ENCODE measurements around the gene CC2D1A. TPM values are rescaled to one million over a fixed set of nuclear protein-coding genes. Genes with fewer than 3 reads are reported as not detected.

The CC2D1A gene
- total RNA-seq, 4 donors from 2014 or later = 22.3 to 44.9 (median 33.7) TPM

DNA sequence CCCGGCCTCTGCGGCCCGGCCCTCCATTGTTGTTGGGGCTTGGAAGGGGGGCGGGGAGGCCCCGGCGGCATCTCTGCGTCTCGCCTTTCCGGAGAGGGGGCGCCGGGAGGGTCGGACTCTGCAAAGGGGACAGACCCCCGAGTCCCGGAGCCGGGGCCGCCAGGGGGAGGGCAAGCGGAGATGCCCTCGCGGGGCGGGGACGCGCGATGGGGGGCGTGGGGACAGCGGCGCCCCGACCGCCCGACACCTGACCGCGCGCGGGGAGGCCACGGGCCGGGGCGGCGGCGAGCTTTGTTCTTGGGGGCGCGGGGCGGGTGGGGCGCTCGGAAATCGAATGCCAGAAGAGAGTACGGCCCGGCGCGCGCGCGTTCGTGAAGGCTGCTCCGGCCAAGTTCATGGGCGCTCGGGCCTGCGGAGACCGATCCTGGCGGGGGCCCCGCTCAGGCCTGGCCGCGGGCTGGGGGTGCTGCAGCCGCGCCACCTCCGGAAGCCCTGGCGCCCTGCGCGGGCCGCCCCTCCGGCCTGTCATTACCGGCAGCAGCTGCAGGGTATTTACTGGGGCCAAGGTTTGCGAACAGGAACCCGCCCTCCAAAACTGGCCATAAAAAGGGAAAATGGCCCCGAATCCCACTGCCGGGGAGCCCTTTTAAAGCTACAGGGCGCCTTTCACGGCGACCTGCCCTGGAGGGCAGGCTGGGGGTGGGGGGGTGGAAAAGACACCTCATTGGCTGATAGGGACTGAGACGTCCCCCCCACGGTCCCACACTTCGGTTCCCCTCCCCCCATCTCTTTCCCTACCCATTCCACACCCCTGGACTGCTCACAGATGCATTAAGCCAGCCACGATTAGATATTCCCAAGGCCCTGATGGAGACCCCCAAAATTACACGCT lies 40.2 kb upstream of the CC2D1A start:
- H3K4me1 ChIP-seq = peaks cover 7 to 18% of the 10 kb centered on the region in 2 donors
- no peaks in the 10 kb centered on the region for H3K9me3 ChIP-seq
- H3K4me3 ChIP-seq = peak overlapping the region; percentile 47 to 63 (median 51)
- in situ Hi-C loops (cut with MboI; ENCODE audit: low sequenced_read_pairs in 4 of 4) = loop anchor here (10.0 to 25.0 kb wide), 4 partner anchors 91 to 579 kb away; partner anchors contain the start of gene C19orf53 (in 1 of the 4)
- no peak for TF ChIP-seq POLR2A (IDR thresholded peaks at IDR 0.05)
- TF ChIP-seq, protein P1, sequence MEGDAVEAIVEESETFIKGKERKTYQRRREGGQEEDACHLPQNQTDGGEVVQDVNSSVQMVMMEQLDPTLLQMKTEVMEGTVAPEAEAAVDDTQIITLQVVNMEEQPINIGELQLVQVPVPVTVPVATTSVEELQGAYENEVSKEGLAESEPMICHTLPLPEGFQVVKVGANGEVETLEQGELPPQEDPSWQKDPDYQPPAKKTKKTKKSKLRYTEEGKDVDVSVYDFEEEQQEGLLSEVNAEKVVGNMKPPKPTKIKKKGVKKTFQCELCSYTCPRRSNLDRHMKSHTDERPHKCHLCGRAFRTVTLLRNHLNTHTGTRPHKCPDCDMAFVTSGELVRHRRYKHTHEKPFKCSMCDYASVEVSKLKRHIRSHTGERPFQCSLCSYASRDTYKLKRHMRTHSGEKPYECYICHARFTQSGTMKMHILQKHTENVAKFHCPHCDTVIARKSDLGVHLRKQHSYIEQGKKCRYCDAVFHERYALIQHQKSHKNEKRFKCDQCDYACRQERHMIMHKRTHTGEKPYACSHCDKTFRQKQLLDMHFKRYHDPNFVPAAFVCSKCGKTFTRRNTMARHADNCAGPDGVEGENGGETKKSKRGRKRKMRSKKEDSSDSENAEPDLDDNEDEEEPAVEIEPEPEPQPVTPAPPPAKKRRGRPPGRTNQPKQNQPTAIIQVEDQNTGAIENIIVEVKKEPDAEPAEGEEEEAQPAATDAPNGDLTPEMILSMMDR (IDR thresholded peaks at IDR 0.05 in 4 of 5, conservative IDR thresholded peaks at IDR 0.05 in 1 of 5) = no peak
- intact Hi-C loops (cut with DNase I; ENCODE audit: low total_unique reads) = no loop called here
- no peak overlapping the region for H3K27ac ChIP-seq
- DNase-seq = no peak
- peaks cover 5 to 9% (median 9%) of the 10 kb centered on the region in 3 donors for H3K27me3 ChIP-seq
- no peaks in the 10 kb centered on the region for H3K36me3 ChIP-seq
- ATAC-seq = no peak

DNA sequence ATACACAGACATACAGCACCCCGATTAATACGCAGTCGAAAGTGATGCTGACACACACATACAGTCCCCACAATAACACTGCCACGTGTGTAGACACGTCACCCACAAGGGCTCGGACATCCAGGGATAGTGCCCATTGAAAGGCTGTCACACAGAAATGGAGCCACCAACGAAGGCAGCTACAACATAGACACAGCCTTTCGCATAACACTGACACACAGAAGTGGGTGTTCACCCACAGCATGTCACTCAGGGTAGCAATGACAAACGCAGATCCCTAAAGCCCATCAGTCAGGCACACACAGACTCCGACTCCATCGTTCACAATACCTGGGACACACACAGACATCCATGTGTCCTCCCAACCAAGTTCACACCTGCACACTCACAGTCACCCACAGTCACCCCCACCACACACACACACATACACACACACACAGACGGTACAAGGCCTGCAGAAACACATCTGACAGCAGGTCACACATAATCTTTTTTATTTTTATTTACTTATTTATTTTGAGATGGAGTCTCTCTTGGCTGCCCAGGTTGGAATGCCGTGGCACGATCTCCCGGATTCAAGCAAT lies 39.4 kb upstream of the CC2D1A start:
- intact Hi-C loops (cut with DNase I; ENCODE audit: low total_unique reads) = no loop called here
- TF ChIP-seq POLR2A (IDR thresholded peaks at IDR 0.05) = no peak
- TF ChIP-seq, protein P1 (IDR thresholded peaks at IDR 0.05 in 4 of 5, conservative IDR thresholded peaks at IDR 0.05 in 1 of 5) = no peak
- Histone ChIP-seq H3K27ac (no peak overlapping the region), H3K4me3 (peak overlapping the region in 2 of 4 donors; percentile 47 to 63), H3K27me3 (peaks cover 5 to 9% (median 9%) of the 10 kb centered on the region in 3 donors), H3K4me1 (peaks cover 7 to 11% of the 10 kb centered on the region in 2 donors), H3K9me3 (no peaks in the 10 kb centered on the region), H3K36me3 (no peaks in the 10 kb centered on the region)
- in situ Hi-C loops (cut with MboI; ENCODE audit: low sequenced_read_pairs in 4 of 4) = loop anchor here (10.0 to 25.0 kb wide), 4 partner anchors 92 to 579 kb away; partner anchors contain the start of gene C19orf53 (in 1 of the 4)
- ATAC-seq (no peak), DNase-seq (no peak)

- no peaks in the 10 kb centered on the region for H3K36me3 ChIP-seq
- H3K4me3 ChIP-seq = no peak overlapping the region
- no peaks in the 10 kb centered on the region for H3K9me3 ChIP-seq
- H3K4me1 ChIP-seq = peaks cover 6 to 7% of the 10 kb centered on the region in 2 donors
- in situ Hi-C loops (cut with MboI; ENCODE audit: low sequenced_read_pairs in 4 of 4) (loop anchor here (10.0 to 25.0 kb wide), 4 partner anchors 94 to 581 kb away; partner anchors contain the start of gene C19orf53 (in 1 of the 4)), intact Hi-C loops (cut with DNase I; ENCODE audit: low total_unique reads) (no loop called here)
- peaks cover 9 to 16% (median 16%) of the 10 kb centered on the region in 3 donors for H3K27me3 ChIP-seq
- DNase-seq (no peak), ATAC-seq (no peak)
- no peak overlapping the region for H3K27ac ChIP-seq
- TF ChIP-seq, protein P1 (IDR thresholded peaks at IDR 0.05 in 4 of 5, conservative IDR thresholded peaks at IDR 0.05 in 1 of 5) = no peak
- no peak for TF ChIP-seq POLR2A (IDR thresholded peaks at IDR 0.05)
Observed at GRCh38 chr19:13868663-13869062, 37.3 kb upstream of the CC2D1A start.

GRCh38 chr19:13869281-13869680 lies 36.7 kb upstream of the CC2D1A start:
- intact Hi-C loops (cut with DNase I; ENCODE audit: low total_unique reads) = no loop called here
- no peak overlapping the region for H3K4me3 ChIP-seq
- no peak overlapping the region for H3K27ac ChIP-seq
- ATAC-seq (no peak), DNase-seq (no peak)
- TF ChIP-seq POLR2A (IDR thresholded peaks at IDR 0.05) = no peak
- TF ChIP-seq, protein P1 (IDR thresholded peaks at IDR 0.05 in 4 of 5, conservative IDR thresholded peaks at IDR 0.05 in 1 of 5) = no peak
- H3K9me3 ChIP-seq = no peaks in the 10 kb centered on the region
- H3K36me3 ChIP-seq = no peaks in the 10 kb centered on the region
- H3K27me3 ChIP-seq = peaks cover 9 to 20% (median 16%) of the 10 kb centered on the region in 3 donors
- H3K4me1 ChIP-seq = peaks cover 6 to 7% of the 10 kb centered on the region in 2 donors
- in situ Hi-C loops (cut with MboI; ENCODE audit: low sequenced_read_pairs in 4 of 4) = loop anchor here (10.0 to 25.0 kb wide), 4 partner anchors 94 to 582 kb away; partner anchors contain the start of gene C19orf53 (in 1 of the 4)
